Measurements from ENCODE around the gene FRY.

FRY gene

DNA sequence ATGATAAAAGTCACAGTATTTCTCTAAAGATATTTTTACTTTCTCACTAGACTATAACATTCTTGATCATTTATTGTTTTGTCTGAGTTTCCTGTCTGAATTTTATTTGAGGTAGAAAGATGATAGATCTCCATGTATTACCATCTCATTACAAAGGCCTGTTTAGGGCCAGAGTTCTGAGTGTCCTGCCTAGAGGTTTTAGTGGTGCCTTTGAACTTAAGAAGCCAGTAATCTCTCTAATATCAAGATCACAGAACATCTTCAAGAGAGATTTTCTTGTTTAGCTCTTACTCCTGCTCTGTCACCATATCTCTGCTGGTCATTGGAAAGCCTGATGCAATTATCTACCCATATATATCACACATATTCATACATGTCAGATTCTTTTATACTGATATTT is 182.1 kb downstream of the FRY start:
- in situ Hi-C loops (cut with MboI; ENCODE audit: low pct_unique_long_range_greater_than_20kb, low sequenced_read_pairs, unreplicated experiment) = no loop called here
- no peak for DNase-seq (ENCODE audit: low spot score)
- TF ChIP-seq, protein P1, sequence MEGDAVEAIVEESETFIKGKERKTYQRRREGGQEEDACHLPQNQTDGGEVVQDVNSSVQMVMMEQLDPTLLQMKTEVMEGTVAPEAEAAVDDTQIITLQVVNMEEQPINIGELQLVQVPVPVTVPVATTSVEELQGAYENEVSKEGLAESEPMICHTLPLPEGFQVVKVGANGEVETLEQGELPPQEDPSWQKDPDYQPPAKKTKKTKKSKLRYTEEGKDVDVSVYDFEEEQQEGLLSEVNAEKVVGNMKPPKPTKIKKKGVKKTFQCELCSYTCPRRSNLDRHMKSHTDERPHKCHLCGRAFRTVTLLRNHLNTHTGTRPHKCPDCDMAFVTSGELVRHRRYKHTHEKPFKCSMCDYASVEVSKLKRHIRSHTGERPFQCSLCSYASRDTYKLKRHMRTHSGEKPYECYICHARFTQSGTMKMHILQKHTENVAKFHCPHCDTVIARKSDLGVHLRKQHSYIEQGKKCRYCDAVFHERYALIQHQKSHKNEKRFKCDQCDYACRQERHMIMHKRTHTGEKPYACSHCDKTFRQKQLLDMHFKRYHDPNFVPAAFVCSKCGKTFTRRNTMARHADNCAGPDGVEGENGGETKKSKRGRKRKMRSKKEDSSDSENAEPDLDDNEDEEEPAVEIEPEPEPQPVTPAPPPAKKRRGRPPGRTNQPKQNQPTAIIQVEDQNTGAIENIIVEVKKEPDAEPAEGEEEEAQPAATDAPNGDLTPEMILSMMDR (IDR thresholded peaks at IDR 0.05; ENCODE audit: extremely low read depth, insufficient read depth, missing control alignments) = no peak

DNA sequence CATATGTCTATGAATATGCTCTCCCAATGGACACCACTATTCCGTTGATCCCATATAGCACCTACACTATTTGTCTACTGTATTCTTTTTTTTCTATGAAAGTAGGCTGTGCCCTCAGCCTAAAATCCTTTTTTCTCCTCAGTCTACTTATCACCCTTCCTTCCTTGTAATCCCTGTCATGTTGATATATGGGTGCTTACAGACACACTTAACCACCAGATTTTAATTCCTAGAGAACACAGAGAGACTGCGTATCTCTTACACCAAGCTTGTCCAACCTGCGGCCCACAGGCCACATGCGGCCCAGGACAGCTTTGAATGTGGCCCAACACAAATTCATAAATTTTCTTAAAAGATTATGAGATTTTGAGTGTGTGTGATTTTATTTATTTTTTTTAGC is 182.5 kb downstream of the FRY start:
- in situ Hi-C loops (cut with MboI; ENCODE audit: low pct_unique_long_range_greater_than_20kb, low sequenced_read_pairs, unreplicated experiment) = no loop called here
- TF ChIP-seq, protein P1 (IDR thresholded peaks at IDR 0.05; ENCODE audit: extremely low read depth, insufficient read depth, missing control alignments) = no peak

DNA sequence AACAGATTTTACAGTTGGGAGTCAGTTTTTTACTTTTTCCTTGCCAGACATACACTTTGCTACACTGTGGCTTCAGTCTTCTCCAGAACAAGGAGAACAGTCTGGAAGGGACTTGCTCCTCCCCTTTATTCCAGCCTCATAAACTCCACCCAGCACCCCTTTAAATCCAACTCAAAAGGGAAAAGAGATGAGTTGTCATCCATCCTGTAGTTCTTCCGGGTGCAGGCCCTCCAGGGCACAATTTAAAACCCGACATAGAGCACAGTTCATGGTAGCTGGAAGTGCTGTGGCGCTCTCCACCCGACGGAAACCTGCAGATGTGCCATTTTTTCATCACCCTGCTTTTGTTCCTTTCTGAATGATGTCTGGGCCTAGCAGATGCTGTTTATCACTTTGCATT is 184.7 kb downstream of the FRY start:
- in situ Hi-C loops (cut with MboI; ENCODE audit: low pct_unique_long_range_greater_than_20kb, low sequenced_read_pairs, unreplicated experiment) = no loop called here
- no peak for DNase-seq (ENCODE audit: low spot score)

More for the DNA sequence above, 182.5 kb downstream of the FRY start:
- DNase-seq (ENCODE audit: low spot score) = no peak

DNA sequence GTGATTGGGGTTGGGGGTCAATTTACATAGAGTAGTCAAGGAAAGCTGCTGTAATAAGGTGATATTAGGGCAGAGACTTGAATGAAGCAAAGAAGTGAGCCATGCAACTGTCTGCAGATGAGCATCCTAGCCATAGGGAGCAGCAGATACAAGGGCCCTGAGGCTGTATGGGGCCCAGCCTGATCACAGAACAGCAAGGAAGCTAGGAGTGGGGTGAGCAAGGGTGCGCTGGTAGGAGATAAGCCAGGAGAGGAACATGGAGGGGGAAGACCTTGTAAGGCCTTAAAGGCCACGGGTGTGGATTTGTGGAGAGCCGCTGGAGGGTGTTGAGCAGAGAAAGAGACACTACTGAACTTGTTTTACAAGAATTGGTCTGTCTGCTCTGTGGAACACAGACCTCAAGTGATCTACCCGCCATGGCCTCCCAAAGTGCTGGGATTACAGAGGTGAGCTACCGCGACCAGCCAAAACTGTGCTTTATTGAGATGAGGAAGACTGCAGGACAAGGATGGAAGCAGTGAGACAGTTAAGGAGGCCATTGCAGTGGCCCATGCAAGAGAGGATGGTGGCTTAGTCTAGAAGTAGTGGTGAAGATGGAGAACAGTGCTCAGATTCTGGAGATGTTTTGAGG is 190.6 kb downstream of the FRY start:
- DNase-seq (ENCODE audit: low spot score) = no peak
- TF ChIP-seq, protein P1 (IDR thresholded peaks at IDR 0.05; ENCODE audit: extremely low read depth, insufficient read depth, missing control alignments) = no peak
- in situ Hi-C loops (cut with MboI; ENCODE audit: low pct_unique_long_range_greater_than_20kb, low sequenced_read_pairs, unreplicated experiment) = no loop called here

More for the DNA sequence above, 184.7 kb downstream of the FRY start:
- TF ChIP-seq, protein P1 (IDR thresholded peaks at IDR 0.05; ENCODE audit: extremely low read depth, insufficient read depth, missing control alignments) = no peak

DNA sequence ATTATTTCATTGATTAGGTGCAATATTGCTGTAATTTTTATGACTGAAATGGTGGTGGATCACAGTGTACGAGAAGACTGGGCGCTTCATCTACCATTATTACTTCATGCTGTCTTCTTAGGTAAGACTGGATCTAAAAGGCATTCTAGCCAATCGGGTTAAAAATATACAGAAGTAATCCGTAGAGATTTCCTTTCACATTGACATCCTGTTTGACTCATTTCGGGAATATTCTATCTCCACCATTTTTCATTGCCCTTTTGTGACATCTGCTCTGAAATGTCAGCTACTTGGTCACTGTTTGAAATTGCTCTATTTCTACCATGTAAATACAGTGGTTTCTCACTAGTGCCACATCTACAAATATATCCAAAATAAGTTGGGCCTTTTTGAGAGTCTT is 193.3 kb downstream of the FRY start:
- in situ Hi-C loops (cut with MboI; ENCODE audit: low pct_unique_long_range_greater_than_20kb, low sequenced_read_pairs, unreplicated experiment) = no loop called here
- TF ChIP-seq, protein P1 (IDR thresholded peaks at IDR 0.05; ENCODE audit: extremely low read depth, insufficient read depth, missing control alignments) = no peak
- DNase-seq (ENCODE audit: low spot score) = no peak

DNA sequence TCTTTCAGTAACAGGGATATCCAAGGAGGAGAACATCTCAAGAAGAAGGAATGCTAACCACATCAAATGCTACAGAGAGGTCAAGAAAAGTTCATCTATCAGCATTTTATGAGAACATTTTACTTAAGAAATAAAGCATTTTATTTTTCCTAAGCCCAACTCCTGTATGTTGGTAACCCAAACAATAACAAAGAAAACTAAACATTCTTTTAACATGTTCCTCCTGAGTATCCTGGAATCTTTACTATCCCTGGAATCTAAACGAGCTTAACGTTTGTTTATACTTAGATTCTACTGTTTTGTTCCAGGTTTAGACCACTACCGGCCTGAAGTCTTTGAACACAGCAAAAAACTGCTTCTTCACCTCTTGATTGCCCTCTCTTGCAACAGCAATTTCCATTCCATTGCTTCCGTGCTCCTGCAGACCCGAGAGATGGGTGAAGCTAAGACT is 193.9 kb downstream of the FRY start:
- TF ChIP-seq, protein P1 (IDR thresholded peaks at IDR 0.05; ENCODE audit: extremely low read depth, insufficient read depth, missing control alignments) = no peak
- no peak for DNase-seq (ENCODE audit: low spot score)
- in situ Hi-C loops (cut with MboI; ENCODE audit: low pct_unique_long_range_greater_than_20kb, low sequenced_read_pairs, unreplicated experiment) = no loop called here

Measured in GM13977 (cell line).